IPS-NIHi7 (cell line): ENCODE measurements around the gene PARN.

Experiments used
- DNase-seq: peaks from one replicate; pipeline ENCODE4 v3.0.0; 2012; ENCODE audit warnings: mixed read lengths; ENCODE audit errors: extremely low spot score

Gene PARN

DNA sequence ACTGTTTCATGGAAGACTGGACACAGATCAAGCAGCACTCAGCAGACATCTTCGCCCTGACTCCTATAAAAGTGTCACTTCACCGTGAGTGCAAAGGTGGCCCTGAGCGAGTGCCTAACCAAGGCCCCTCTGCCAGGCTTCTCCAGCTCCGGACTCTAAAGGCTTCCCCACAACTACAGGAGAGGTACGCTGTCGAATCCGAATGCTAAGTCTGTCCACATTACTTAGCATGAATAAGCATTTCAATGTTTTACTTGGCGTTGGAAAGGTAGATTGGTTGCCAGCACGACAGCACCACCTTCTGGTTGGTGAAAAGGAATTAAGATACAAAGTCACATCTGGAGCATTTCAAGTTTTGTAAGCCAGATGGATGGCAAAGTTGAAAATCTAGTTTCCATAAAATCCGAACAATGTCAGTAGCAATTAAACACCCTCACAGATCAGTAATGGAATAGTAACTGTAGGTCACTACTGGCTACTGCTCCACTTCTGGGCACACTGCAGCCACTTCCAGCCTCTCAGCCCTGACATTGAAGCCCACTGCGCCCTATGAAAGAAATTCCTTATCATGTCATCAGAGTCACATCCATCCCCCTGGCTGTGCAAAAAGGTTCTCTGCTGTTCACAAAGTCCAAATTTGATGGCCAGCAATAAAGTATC is 100.9 kb downstream of the PARN start:
- peak; percentile 63 for DNase-seq

DNA sequence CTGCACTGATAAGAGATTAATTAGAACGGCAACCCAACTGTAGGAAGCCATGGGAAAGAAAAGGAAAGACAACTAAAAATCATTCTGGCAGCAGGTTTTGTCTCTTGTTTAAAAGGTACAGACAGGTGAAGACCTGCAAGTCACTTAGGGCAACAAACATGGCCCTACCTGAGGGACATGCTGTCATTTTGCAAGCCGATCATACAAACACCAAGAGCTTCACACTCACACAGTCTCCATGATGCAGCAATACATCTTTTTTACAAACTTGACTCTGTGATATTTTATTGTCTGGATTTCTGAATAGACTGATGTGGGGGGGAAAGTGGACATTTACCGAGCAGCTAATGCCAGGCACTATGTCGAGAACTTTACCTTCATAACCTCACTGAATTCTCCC is 101.8 kb downstream of the PARN start:
- no peak for DNase-seq

DNA sequence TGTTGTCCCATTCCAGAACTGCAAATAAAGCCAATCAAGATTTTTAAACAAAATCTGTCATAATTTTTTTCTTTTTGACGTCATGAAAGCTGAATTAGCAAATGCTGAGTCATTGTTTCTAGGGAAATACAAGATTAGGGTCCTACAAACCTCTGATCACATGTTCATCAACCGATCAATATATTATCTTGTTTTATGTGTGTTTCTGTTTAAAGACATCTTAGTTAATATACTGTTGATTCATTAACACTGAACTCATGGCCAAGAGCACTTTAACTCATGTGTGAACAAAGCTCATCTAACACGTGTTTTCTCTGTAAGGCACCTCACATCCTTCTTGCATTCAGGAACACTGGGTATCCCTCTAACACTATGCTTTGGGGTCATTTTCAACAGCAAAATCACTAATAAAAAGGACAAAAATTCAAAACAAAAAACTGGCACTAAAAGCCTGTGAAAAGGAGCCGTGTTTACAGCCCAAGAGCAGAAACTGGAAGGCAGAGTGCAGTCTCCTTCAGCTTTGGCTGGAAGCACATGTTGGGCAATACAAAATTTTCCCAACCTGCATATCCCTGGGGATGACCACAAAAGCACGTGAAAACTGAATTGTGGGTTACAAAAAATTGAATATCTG is 102.5 kb downstream of the PARN start:
- no peak for DNase-seq

DNA sequence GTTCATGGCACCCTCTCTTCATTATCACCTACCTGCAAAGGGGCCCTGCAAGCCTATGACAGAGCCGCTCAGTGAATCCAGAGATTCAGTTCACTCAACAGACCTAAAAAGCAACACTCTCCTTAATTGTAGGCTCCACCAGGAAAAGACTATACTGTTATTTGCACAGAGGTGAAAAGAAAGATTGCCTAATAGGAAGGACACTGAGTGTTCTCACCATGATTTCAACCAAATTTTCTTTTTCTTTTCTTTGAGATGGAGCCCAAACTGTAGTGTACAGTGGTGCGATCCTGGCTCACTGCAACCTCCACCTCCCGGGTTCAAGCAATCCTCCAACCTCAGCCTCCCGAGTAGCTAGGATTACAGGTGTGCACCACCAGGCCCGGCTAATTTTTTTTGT is 104.5 kb downstream of the PARN start:
- DNase-seq: no peak

DNA sequence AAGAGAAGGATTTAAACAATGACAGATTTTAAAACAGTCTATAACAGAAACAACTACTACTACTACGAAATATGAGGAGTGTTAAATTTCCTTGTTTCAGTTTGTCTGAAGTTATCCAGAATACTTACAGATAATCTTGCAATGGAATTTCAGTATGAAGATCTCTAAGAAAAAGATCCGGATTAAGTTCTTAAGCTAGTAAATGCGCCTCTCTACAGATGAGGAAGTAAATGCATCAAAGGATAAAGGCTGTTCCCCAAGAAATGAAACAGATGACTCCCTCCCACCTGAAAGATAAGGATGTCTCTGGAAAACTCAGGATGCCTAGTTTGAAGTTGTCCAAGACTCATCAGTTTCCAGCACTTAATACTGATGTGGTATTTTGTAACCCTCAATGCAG is 105.1 kb downstream of the PARN start:
- DNase-seq: no peak

DNA sequence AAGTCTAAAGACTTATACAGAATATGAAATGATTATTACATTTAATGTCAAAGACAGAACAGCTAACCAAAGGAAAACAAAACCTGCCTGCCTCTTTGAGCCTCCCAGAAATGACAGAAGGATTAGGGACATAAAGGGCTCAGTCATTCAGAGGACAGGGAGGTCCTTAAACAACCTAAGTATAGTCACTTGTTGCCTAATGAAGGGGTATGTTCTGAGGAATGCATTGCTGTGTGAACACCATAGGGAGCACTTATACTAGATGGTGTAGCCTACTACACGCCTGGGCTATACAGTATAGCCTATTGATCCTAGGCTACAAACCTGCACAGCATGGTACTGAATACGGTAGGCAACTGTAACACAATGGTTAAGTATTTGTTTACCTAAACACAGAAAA is 106.4 kb downstream of the PARN start:
- DNase-seq: no peak

DNA sequence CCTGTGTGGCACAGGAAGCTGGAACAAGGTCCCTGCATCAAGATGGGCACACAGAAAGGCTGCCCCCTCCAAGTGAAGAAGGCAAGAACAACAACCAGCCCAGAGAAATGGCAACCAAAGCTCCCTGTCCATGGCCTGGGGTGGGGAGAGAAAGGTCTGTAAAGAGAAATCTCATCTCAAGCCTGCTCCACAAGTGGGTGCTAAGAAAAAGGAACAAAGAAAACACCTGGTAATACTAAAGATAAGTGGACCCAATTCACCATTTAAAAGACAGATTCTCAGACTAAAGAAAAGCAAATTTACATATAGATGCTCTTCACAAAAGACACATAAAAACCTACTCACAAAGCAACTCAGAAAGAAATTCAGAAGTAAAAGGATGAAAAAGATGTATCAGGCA is 107.4 kb downstream of the PARN start:
- DNase-seq: no peak

DNA sequence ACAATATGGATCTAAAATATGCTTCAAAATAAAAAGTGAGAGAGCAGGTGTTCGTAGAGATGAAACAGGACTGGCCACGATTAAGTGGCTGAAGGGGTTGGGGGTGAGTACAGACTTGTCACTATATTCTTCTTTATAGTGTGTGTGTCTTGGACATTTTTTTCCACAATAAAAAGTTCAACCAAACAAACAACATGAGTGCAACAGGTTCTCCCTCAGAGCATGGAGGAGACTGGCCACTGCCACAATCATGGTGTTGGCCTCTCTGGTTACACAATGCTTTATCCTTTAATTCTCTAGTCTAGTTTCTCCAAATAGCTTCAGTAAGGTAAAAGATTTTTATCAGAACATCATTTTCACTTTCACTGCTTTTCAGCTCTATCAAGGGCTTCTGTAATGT is 109.3 kb downstream of the PARN start:
- DNase-seq: no peak

DNA sequence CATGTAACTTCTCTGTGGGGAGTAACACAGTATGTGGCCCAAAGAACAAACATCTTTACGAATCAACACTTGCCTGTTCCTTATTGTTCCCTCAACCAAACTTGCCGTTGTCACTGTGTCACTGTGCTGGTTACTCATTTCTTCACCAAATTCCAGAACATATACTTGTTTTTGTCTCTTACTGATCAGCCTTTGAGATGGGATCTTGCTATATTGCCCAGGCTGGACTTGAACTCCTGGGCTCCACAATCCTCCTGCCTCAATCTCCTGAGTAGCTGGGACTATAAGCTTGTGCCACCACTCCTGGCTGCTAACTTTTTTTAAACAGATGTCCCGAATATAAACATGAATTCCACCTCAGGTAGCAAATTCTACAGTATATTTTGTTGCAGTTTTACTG is 115.1 kb downstream of the PARN start:
- no peak for DNase-seq

DNA sequence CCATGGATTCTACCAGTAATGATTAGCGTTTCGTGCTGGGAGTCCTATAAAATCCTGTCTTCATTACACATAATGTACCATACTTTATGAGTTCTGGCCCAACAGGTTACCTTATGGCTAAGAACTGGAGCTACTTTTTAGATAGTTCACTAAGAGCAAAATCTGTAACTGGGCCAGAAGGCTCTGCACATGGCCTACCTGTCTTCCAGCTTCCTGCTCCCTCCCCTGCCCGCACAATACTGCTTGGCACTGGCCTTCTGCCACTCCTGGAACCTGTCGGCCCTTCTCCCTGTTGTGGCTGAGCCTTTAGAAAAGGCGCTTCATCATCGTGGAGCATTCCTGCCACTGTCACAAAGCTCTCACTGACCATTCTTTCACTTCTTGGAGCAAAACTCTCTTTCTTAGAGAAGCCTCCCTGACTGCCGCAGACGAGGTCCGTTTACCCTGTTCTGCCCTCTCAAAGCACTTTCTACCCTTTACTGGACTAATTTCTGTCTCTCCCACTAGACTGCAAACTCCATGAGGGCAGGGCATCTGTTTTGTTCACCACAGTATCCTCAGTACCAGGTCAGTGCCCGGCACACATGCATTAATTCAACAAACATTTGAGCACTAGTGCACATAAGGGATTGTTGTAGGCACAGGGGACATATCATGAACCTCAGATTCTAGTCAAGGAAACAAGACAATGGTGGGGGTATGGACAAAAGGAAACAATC is 116.5 kb downstream of the PARN start:
- no peak for DNase-seq

DNA sequence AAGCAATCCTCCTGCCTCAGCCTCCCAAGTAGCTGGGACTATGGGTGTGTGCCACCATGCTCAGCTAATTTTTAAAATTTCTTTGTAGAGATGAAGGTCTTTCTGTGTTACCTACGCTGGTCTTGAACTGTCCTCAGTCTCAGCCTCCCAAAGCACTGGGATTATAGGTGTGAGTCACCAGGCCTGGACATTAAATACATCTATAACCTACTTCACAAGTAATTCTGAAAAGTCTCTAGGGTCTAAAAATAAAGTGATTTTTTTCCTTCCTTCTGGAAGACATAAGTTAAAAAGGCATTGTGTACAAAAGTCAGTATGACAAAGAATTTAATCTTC is 118.3 kb downstream of the PARN start:
- DNase-seq: no peak

DNA sequence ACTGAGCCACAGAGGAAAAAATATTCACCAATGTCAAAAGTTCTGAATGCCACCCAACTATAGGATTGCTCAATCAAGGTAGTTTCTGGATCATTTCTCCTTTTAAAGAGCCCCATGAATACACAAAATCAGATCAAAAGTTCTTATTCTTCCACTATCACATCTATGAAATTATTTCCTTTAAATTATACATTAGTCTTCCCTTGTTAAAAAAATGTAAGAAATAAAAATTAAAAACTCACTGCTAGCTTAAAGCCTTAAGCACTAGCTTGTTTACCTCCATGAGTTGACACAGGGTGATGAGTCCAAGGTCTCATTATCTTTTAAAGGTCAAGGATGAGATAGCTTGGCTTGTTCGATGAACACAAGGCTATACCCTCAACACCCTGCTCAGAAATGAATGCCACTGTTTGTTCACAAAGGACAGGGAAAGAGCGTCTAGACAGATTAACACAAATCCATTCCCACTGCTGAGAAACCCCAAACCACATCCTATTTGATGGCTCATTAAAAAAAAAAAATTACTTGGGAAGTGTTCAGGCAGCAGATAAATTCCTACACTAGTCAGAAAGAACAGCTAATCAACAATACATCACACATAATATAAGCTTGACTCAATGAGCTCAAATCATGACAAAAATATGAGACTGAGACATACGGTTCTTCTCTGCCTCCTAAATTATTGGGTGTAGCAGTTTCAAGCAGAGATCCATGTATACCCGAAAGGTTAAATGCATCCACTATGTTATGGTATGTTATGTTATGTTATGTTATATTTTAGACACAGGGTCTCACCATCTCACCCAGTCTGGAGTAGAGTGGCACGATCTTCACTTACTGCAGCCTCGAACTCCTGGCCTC is 118.9 kb downstream of the PARN start:
- DNase-seq: no peak

DNA sequence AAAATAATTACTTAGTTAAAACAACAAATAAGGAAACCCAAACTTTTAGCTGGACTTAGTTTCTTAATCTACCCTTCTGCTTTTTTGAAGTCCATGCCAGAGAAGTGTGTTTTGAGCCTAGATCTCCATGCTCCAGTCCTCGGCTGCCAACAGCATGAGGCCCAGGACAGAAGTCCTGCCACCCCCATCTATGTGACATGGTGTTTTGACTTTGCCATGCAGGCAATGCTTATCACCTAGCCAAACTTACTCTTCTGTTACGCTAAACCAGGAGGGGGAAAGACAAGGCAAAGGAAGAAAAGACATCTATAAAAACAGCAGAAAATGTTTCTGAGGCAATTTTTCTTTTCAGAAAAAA is 119.5 kb downstream of the PARN start:
- DNase-seq: no peak

DNA sequence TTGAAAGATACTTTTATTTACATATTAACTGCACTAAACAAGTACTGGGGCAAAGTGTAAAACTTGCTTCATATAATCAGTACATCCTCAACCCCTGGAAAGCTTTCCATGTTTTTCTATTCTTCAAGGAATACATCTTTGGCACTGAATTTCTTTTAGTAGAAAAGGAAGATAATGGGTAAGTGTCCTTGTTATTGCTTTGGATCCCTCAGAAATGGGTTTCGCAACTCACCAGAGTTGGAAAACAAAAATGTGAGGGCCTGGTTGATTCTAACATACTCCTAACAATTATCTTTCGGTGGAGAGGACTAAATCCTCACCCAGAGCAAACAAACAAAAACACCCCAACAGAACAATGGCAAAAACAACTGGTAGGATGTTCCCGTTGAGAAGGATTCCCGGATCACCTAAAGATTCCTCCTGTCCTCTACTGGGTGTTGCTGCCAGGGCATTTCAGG is 120.4 kb downstream of the PARN start:
- no peak for DNase-seq

DNA sequence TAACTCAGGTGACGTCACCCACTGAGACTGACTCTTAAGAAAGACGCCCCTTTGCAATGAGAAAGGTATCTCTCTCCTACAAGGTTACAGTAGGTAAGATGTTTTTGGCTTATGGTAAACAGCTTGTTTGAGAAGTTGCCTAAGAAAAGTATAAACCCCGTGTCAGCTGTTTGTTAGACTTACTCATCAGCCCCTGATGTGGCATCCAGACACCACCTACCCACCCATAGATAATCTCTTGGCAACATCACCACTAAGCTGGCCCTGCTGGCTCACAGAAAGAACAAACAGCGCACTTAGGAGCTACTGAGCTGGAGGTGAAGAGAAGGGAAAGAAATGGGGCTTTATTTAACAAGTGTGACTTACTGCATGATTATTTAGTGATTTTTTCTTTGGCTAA is 121.0 kb downstream of the PARN start:
- no peak for DNase-seq

DNA sequence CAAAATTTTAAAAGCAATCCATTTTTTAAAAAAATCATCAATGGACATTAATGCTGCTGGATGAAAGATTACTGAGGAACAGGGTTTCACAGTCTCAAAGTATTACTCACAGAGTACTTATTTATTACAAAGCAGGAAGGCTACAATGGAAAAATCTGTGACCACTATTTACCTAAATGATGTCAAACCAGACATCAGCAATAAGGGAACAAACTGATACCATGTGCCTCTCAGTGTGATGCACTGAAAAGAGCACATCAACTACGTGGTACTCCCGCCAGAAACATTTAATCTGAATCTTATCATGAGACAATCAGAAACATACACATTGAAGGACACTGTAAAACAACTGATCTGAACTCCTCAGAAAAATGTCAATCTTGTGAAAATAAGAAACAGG is 124.2 kb downstream of the PARN start:
- DNase-seq: no peak

DNA sequence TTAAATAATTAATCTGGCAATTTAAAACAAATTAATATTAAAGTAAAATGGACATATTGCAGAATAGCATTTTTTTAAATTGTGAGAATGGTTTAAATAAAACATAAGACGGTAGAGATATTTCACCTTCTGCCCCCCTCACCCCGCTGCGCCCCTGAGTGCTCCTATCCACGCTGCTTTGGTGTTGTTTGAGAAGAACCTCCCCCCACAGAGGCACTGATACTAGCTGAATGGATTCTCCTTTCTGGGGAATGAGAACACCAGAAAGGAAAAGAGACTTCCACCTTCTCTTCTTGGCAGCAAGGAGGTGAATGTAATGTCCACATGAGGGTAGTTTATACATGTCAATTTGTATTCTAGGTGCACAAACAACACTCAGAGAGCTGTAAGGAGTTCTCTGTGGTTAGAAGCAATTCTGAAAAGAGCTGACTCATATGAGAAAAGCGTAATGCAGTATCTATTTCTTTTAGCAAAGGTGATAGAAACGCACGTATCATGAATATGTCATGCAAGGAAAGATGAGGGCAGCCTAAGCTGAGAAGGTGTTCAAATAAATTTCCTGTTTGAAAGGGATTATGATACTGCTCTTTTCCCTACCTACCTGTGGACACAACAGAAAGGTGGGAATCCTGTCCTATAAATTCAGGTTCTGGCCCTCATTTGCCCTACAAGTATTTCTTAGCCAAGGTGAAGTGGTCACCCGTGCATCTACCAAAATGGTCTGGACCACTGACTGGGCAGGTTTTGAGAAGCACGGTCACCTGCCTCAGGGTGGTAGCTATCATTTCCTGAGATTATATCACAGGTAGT is 126.9 kb downstream of the PARN start:
- no peak for DNase-seq

DNA sequence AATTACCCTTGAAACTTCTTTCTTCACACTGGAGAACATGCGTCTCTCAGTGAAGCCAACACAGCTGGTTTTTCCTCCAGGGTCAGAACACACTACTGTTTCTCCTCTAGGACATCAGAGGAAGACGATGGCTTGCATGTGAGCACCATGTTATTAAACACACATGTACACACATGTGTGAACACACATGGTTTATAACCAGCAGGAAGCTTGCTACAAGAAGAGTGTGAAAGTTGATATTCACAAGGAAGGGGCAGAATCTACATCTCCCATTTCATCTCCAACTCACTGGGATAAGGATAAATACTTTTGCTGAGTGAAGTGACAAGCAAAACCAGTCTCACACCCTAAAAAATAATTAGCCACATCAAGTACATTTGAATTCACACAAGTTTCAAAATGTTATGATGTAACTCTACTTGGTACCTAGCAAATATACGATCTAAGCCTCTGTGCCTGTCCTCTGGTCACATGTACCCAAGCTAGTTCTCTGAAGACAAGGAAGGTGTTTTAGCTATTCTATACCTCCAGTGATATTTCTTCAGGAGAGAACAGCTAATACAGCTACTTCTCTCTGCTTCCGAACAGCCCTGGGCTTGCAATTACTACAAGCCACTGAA is 127.7 kb downstream of the PARN start:
- no peak for DNase-seq

DNA sequence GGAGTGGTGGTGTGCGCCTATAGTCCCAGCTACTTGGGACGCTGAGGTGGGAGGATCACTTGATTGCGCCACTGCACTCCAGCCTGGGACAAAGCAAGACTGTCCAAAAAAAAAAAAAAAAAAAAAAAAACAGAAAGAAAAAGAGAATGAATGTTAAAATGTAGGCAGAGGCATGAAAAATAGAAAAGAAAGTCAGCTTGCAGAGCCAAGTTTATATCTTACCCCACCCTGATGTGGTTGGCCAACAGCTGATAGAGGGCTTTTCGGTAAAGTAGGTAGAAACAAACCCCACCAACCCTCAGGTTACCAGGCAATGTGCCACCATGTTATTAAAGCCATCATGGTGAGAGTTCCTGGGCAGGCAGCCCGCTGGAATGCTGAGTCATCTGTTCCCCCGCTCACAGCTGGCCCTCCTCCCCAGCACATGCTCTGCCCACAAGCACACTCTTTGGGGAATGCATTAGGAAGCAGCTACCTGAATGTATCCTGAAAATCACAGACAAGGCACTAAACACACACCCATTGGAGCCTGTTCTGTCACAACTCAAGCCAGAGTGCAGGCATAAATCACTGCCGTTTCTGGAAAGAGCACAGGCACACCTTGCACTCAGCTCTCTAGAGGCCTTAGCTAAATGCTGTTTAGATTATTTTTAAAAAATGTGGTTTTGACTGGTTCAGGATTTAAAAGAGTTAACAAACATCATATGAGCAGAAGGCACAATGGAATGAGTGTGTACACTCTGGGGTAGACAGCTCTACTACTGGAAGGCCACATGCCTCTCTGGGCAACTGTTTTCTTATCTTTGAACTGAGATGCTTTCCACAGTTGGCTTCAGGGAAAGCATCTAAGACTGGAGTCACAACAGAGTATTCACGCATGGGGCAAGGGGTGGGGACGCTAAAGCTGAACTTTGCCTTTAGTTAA is 128.5 kb downstream of the PARN start:
- peak; percentile 76 for DNase-seq

DNA sequence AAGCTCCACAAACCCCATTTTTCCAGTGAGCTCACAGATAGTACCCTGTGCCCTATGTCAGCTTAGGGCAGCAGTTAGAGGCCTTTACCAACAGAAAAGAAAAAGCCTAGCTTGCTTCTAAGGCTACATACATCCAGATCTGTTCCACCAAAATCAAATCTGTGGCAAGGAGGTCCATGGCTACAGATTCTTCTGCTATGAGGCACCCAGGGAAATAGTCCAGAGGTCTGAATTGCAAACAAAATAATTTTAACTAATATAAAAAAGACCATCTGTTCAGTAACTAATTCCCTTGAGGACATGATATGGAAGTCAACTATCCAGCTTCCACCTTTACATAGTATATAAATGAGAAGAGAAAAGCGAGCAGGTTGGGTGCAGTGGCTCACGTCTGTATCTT is 129.3 kb downstream of the PARN start:
- DNase-seq: no peak
